Stimulated activated naive B cell treated with anti-CD40 and anti-IgM and Interleukin-4, amounts not matched to agents 10 μg/mL and 1 μg/mL and 100 μg/mL, for 72 hours (primary cell): ENCODE data around the gene AURKA.

ENCODE experiments used
- ATAC-seq, 2 donors: fragments of 150-1000 bp; cut with Tn5 transposase; replicated peaks; 2 replicates each; pipeline ENCODE4 v1.10.0; 2021; ENCODE audit warnings: moderate library complexity in 1 of 2
- DNase-seq: peaks from one replicate; pipeline ENCODE4 v3.0.0; 2021
- H3K27ac Mint-ChIP-seq: one replicate; pipeline ENCODE4 v1.8.0; 2022; ENCODE audit warnings: mild to moderate bottlenecking, mixed read lengths
- H3K27me3 Mint-ChIP-seq, 2 donors: one replicate each; pipeline ENCODE4 v1.8.0; 2022; ENCODE audit warnings: mixed read lengths in 2 of 2
- H3K36me3 Mint-ChIP-seq, 2 donors: one replicate each; pipeline ENCODE4 v1.8.0; 2022; ENCODE audit warnings: mixed read lengths in 2 of 2, mild to moderate bottlenecking in 1 of 2
- H3K4me1 Mint-ChIP-seq, 2 donors: one replicate each; pipeline ENCODE4 v1.8.0; 2022; ENCODE audit warnings: mixed read lengths in 2 of 2, mild to moderate bottlenecking in 1 of 2
- H3K4me3 Mint-ChIP-seq, 2 donors: one replicate each; pipeline ENCODE4 v1.8.0; 2022; ENCODE audit warnings: mild to moderate bottlenecking in 2 of 2, mixed read lengths in 2 of 2, moderate library complexity in 1 of 2
- H3K9me3 Mint-ChIP-seq, 2 donors: one replicate each; pipeline ENCODE4 v1.8.0; 2022; ENCODE audit warnings: mixed read lengths in 2 of 2, mild to moderate bottlenecking in 1 of 2

The AURKA gene

GRCh38 chr20:56392132-56392880 lies at the start of gene AURKA, which contains the start of gene CSTF1:
Gene AURKA (minus strand): TSS chr20:56392215. CDS start chr20:56388197, 4,018 bp downstream.
Gene CSTF1 (plus strand): TSS chr20:56392645. CDS start chr20:56395553, 2,908 bp downstream.
- ATAC-seq (peak; percentile 95), DNase-seq (peak; percentile 100)
- peaks cover 27 to 28% of the 10 kb centered on the region in 2 donors for H3K36me3 Mint-ChIP-seq
- H3K27ac Mint-ChIP-seq: no peak within 1 kb of the TSS
- peaks cover 14 to 16% of the 10 kb centered on the region in 2 donors for H3K4me1 Mint-ChIP-seq
- H3K27me3 Mint-ChIP-seq: no peaks in the 10 kb centered on the region
- peak within 1 kb of the TSS in 1 of 2 donors; percentile 61 for H3K4me3 Mint-ChIP-seq
- no peaks in the 10 kb centered on the region for H3K9me3 Mint-ChIP-seq

- no peaks in the 10 kb centered on the region for H3K9me3 Mint-ChIP-seq
- DNase-seq: peak; percentile 27
- H3K4me1 Mint-ChIP-seq: peaks cover 16 to 23% of the 10 kb centered on the region in 2 donors
These were observed 48.5 kb upstream of the AURKA start for GRCh38 chr20:56440346-56441007.

GRCh38 chr20:56439771-56440291 lies 47.8 kb upstream of the AURKA start:
- Mint-ChIP-seq H3K4me3 (no peak overlapping the region), H3K36me3 (peaks cover 0 to 7% of the 10 kb centered on the region in 2 donors), H3K27me3 (peaks cover 0 to 4% of the 10 kb centered on the region in 2 donors), H3K9me3 (peaks cover 0 to 3% of the 10 kb centered on the region in 2 donors), H3K4me1 (peaks cover 18 to 23% of the 10 kb centered on the region in 2 donors), H3K27ac (peak overlapping the region; percentile 27)
- DNase-seq (no peak), ATAC-seq (peak; percentile 23 to 28)

More at GRCh38 chr20:56440346-56441007, 48.5 kb upstream of the AURKA start:
- H3K36me3 Mint-ChIP-seq: peaks cover 0 to 4% of the 10 kb centered on the region in 2 donors
- H3K27ac Mint-ChIP-seq: no peak overlapping the region
- peaks cover 0 to 8% of the 10 kb centered on the region in 2 donors for H3K27me3 Mint-ChIP-seq
- H3K4me3 Mint-ChIP-seq: no peak overlapping the region
- peak; percentile 85 to 90 for ATAC-seq

- no peak for DNase-seq
- Mint-ChIP-seq H3K4me3 (no peak overlapping the region), H3K36me3 (peaks cover 0 to 7% of the 10 kb centered on the region in 2 donors), H3K4me1 (peaks cover 18 to 25% of the 10 kb centered on the region in 2 donors), H3K9me3 (peaks cover 0 to 3% of the 10 kb centered on the region in 2 donors), H3K27ac (no peak overlapping the region), H3K27me3 (peaks cover 0 to 4% of the 10 kb centered on the region in 2 donors)
- ATAC-seq: no peak
These were observed 46.3 kb upstream of the AURKA start for GRCh38 chr20:56438284-56438683.

- ATAC-seq (no peak), DNase-seq (no peak)
- peaks cover 16 to 21% of the 10 kb centered on the region in 2 donors for H3K4me1 Mint-ChIP-seq
- H3K36me3 Mint-ChIP-seq: peaks cover 0 to 3% of the 10 kb centered on the region in 2 donors
- no peak overlapping the region for H3K27ac Mint-ChIP-seq
- no peaks in the 10 kb centered on the region for H3K27me3 Mint-ChIP-seq
- H3K4me3 Mint-ChIP-seq: no peak overlapping the region
- H3K9me3 Mint-ChIP-seq: peaks cover 0 to 3% of the 10 kb centered on the region in 2 donors
These were observed 45.4 kb upstream of the AURKA start for GRCh38 chr20:56437196-56437960.

- Mint-ChIP-seq H3K9me3 (peaks cover 2 to 3% of the 10 kb centered on the region in 2 donors), H3K36me3 (peaks cover 0 to 3% of the 10 kb centered on the region in 2 donors), H3K27me3 (peaks cover 14 to 18% of the 10 kb centered on the region in 2 donors), H3K4me1 (peaks cover 16 to 19% of the 10 kb centered on the region in 2 donors), H3K4me3 (no peak overlapping the region), H3K27ac (no peak overlapping the region)
- DNase-seq: no peak
- ATAC-seq: no peak
These were observed 41.9 kb upstream of the AURKA start for GRCh38 chr20:56433880-56434255.

- H3K27me3 Mint-ChIP-seq: peaks cover 15 to 18% of the 10 kb centered on the region in 2 donors
- no peak overlapping the region for H3K27ac Mint-ChIP-seq
- ATAC-seq (no peak), DNase-seq (no peak)
- H3K4me1 Mint-ChIP-seq: peaks cover 16 to 24% of the 10 kb centered on the region in 2 donors
- peaks cover 0 to 3% of the 10 kb centered on the region in 2 donors for H3K36me3 Mint-ChIP-seq
- no peak overlapping the region for H3K4me3 Mint-ChIP-seq
- H3K9me3 Mint-ChIP-seq: peaks cover 2 to 3% of the 10 kb centered on the region in 2 donors
These were observed 41.3 kb upstream of the AURKA start for GRCh38 chr20:56433221-56433879.

- Mint-ChIP-seq H3K27ac (no peak overlapping the region), H3K4me1 (peaks cover 18 to 31% of the 10 kb centered on the region in 2 donors), H3K9me3 (peaks cover 2 to 3% of the 10 kb centered on the region in 2 donors), H3K36me3 (peaks cover 0 to 3% of the 10 kb centered on the region in 2 donors), H3K4me3 (no peak overlapping the region), H3K27me3 (peaks cover 18 to 25% of the 10 kb centered on the region in 2 donors)
- no peak for DNase-seq
- ATAC-seq: no peak
These were observed 39.5 kb upstream of the AURKA start for GRCh38 chr20:56431471-56431870.

- ATAC-seq: no peak
These were observed 38.9 kb upstream of the AURKA start for GRCh38 chr20:56430957-56431356.

GRCh38 chr20:56430461-56430860 lies 38.4 kb upstream of the AURKA start:
- H3K27me3 Mint-ChIP-seq: peaks cover 22 to 33% of the 10 kb centered on the region in 2 donors
- DNase-seq (no peak), ATAC-seq (no peak)
- H3K27ac Mint-ChIP-seq: peak overlapping the region; percentile 54
- peaks cover 2 to 3% of the 10 kb centered on the region in 2 donors for H3K9me3 Mint-ChIP-seq
- H3K4me1 Mint-ChIP-seq: peaks cover 18 to 31% of the 10 kb centered on the region in 2 donors
- H3K36me3 Mint-ChIP-seq: peaks cover 0 to 3% of the 10 kb centered on the region in 2 donors
- H3K4me3 Mint-ChIP-seq: no peak overlapping the region

More at GRCh38 chr20:56430957-56431356, 38.9 kb upstream of the AURKA start:
- H3K4me1 Mint-ChIP-seq: peaks cover 18 to 31% of the 10 kb centered on the region in 2 donors
- H3K9me3 Mint-ChIP-seq: peaks cover 2 to 3% of the 10 kb centered on the region in 2 donors
- H3K4me3 Mint-ChIP-seq: no peak overlapping the region
- H3K27ac Mint-ChIP-seq: no peak overlapping the region
- DNase-seq: no peak
- peaks cover 0 to 3% of the 10 kb centered on the region in 2 donors for H3K36me3 Mint-ChIP-seq
- H3K27me3 Mint-ChIP-seq: peaks cover 20 to 30% of the 10 kb centered on the region in 2 donors

GRCh38 chr20:56429941-56430340 lies 37.9 kb upstream of the AURKA start:
- Mint-ChIP-seq H3K4me1 (peaks cover 16 to 31% of the 10 kb centered on the region in 2 donors), H3K27ac (peak overlapping the region; percentile 54), H3K4me3 (peak overlapping the region; percentile 34 to 49), H3K9me3 (peaks cover 1 to 2% of the 10 kb centered on the region in 2 donors), H3K36me3 (peaks cover 0 to 2% of the 10 kb centered on the region in 2 donors), H3K27me3 (peaks cover 22 to 33% of the 10 kb centered on the region in 2 donors)
- ATAC-seq: peak in 1 of 2 donors; percentile 12
- DNase-seq: no peak

- peak overlapping the region; percentile 34 to 49 for H3K4me3 Mint-ChIP-seq
- ATAC-seq: peak; percentile 34 to 58
- no peaks in the 10 kb centered on the region for H3K36me3 Mint-ChIP-seq
- H3K27ac Mint-ChIP-seq: peak overlapping the region; percentile 28
- DNase-seq: no peak
- H3K4me1 Mint-ChIP-seq: peaks cover 17 to 31% of the 10 kb centered on the region in 2 donors
- peaks cover 0 to 2% of the 10 kb centered on the region in 2 donors for H3K9me3 Mint-ChIP-seq
- peaks cover 22 to 33% of the 10 kb centered on the region in 2 donors for H3K27me3 Mint-ChIP-seq
These were observed 37.5 kb upstream of the AURKA start for GRCh38 chr20:56429502-56429901.

GRCh38 chr20:56428881-56429280 lies 36.9 kb upstream of the AURKA start:
- peaks cover 0 to 2% of the 10 kb centered on the region in 2 donors for H3K9me3 Mint-ChIP-seq
- H3K4me3 Mint-ChIP-seq: no peak overlapping the region
- H3K27me3 Mint-ChIP-seq: peaks cover 22 to 33% of the 10 kb centered on the region in 2 donors
- ATAC-seq: no peak
- no peak for DNase-seq
- no peak overlapping the region for H3K27ac Mint-ChIP-seq
- H3K36me3 Mint-ChIP-seq: no peaks in the 10 kb centered on the region
- H3K4me1 Mint-ChIP-seq: peaks cover 17 to 31% of the 10 kb centered on the region in 2 donors
